HL-60 (cell line): ENCODE data around the gene IFNE.

Experiments used
- POLR2AphosphoS5 ChIP-seq: IDR thresholded peaks from 2 replicates; pipeline ENCODE4 v1.6.1; 2012; ENCODE audit warnings: low read depth
- TF ChIP-seq, protein P1 (sequence below): IDR thresholded peaks from one replicate; pipeline ENCODE4 v1.5.1; 2011; ENCODE audit warnings: low read length, control low read depth, inconsistent platforms; ENCODE audit not compliant: insufficient read depth

DNA sequence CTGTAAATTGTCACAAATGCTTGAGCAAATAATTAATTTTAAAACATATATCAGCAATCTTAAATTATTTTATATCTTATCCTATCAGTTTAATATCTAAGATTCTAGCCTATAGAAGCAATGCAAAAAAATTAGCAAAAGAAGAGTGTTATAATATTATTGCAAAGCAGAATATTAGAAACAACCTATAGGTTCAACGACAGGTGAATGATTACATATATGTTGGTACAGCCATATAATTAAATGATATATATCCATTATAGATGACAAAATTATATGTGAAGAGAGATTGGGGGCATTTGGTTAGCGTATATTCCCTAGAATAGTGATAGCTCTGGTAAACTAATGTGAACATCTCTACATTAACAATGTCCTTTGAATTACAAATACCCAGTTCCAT, at the start of gene IFNE:
- TF ChIP-seq, protein P1, sequence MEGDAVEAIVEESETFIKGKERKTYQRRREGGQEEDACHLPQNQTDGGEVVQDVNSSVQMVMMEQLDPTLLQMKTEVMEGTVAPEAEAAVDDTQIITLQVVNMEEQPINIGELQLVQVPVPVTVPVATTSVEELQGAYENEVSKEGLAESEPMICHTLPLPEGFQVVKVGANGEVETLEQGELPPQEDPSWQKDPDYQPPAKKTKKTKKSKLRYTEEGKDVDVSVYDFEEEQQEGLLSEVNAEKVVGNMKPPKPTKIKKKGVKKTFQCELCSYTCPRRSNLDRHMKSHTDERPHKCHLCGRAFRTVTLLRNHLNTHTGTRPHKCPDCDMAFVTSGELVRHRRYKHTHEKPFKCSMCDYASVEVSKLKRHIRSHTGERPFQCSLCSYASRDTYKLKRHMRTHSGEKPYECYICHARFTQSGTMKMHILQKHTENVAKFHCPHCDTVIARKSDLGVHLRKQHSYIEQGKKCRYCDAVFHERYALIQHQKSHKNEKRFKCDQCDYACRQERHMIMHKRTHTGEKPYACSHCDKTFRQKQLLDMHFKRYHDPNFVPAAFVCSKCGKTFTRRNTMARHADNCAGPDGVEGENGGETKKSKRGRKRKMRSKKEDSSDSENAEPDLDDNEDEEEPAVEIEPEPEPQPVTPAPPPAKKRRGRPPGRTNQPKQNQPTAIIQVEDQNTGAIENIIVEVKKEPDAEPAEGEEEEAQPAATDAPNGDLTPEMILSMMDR: no peak
- TF ChIP-seq POLR2AphosphoS5: no peak
